Fibroblast of skin of back (primary cell): ENCODE results near the gene JAZF1.

Experiments
- DNase-seq: peaks from one replicate; pipeline ENCODE4 v3.0.0-alpha.2; 2013

The JAZF1 gene

GRCh38 chr7:28102797-28103196, 77.8 kb downstream of the JAZF1 start:
- no peak for DNase-seq

- peak; percentile 54 for DNase-seq
Observed at GRCh38 chr7:28096713-28097112, 83.9 kb downstream of the JAZF1 start.

GRCh38 chr7:28095231-28095630, 85.4 kb downstream of the JAZF1 start:
- no peak for DNase-seq

- DNase-seq = peak; percentile 68
Observed at GRCh38 chr7:28093623-28094232, 86.9 kb downstream of the JAZF1 start.

GRCh38 chr7:28091190-28091589, 89.4 kb downstream of the JAZF1 start:
- DNase-seq = peak; percentile 52

GRCh38 chr7:28088901-28089714, 91.5 kb downstream of the JAZF1 start:
- DNase-seq = no peak

GRCh38 chr7:28088032-28088431, 92.6 kb downstream of the JAZF1 start:
- DNase-seq = no peak

GRCh38 chr7:28086198-28086597, 94.4 kb downstream of the JAZF1 start:
- DNase-seq = no peak

- no peak for DNase-seq
Observed at GRCh38 chr7:28083998-28084985, 96.3 kb downstream of the JAZF1 start.

- no peak for DNase-seq
Observed at GRCh38 chr7:28083164-28083997, 97.2 kb downstream of the JAZF1 start.

- no peak for DNase-seq
Observed at GRCh38 chr7:28082071-28082470, 98.5 kb downstream of the JAZF1 start.

- DNase-seq = no peak
Observed at GRCh38 chr7:28081016-28081415, 99.6 kb downstream of the JAZF1 start.

GRCh38 chr7:28078036-28078901, 102.3 kb downstream of the JAZF1 start:
- DNase-seq = peak; percentile 58

- no peak for DNase-seq
Observed at GRCh38 chr7:28077616-28078015, 103.0 kb downstream of the JAZF1 start.

GRCh38 chr7:28076423-28077200, 104.0 kb downstream of the JAZF1 start:
- DNase-seq = no peak

- DNase-seq = no peak
Observed at GRCh38 chr7:28075674-28076358, 104.8 kb downstream of the JAZF1 start.

GRCh38 chr7:28072876-28073514, 107.6 kb downstream of the JAZF1 start:
- no peak for DNase-seq

- no peak for DNase-seq
Observed at GRCh38 chr7:28071570-28071969, 109.0 kb downstream of the JAZF1 start.
